GM19240 (cell line): ENCODE results near the gene HIP1.
"Not testable (repeated sequence)": the region's sequence is repeated elsewhere in the genome, so short reads cannot be mapped to it uniquely, and the experiment has no call there.

ENCODE experiments used
- DNase-seq: peaks from one replicate; pipeline ENCODE4 v3.0.0; 2011; ENCODE audit warnings: low spot score; ENCODE audit not compliant: insufficient read length

HIP1 gene

GRCh38 chr7:75738604-75738974, at the start of gene HIP1:
TSS of gene HIP1 (minus strand) at chr7:75738941. CDS start at chr7:75738920, 21 bp downstream.
- no peak for DNase-seq

GRCh38 chr7:75788154-75788847, 49.6 kb upstream of the HIP1 start:
- DNase-seq = not testable (repeated sequence)

GRCh38 chr7:75783058-75783457, 44.3 kb upstream of the HIP1 start:
- not testable (repeated sequence) for DNase-seq

DNA sequence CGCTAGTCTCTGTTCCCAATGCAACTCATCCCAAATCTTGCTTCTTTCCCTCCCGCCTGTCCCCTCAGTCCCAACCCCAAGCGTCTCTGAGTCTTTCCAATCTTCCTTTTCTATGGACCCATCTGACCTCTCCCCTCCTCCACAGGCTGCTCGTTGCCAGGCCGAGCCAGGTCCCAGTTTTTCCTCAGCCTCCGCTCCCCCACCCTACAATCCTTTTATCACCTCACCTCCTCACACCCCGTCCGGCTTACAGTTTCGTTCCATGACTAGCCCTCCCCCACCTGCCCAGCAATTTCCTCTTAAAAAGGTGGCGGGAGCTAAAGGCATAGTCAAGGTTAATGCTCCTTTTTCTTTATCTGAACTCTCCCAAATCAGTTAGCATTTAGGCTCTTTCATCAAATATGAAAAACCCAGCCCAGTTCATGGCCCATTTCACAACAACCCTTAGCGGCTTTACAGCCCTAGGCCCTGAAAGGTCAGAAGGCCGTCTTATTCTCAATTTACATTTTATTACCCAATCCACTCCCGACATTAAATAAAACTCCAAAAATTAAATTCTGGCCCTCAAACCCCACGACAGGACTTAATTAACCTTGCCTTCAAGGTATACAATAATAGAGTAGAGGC, 42.0 kb upstream of the HIP1 start:
- DNase-seq = not testable (repeated sequence)

GRCh38 chr7:75779516-75779915, 40.8 kb upstream of the HIP1 start:
- not testable (repeated sequence) for DNase-seq

GRCh38 chr7:75779035-75779434, 40.3 kb upstream of the HIP1 start:
- not testable (repeated sequence) for DNase-seq

GRCh38 chr7:75776295-75776971, 37.7 kb upstream of the HIP1 start:
- no peak for DNase-seq

- DNase-seq = not testable (repeated sequence)
Measured at GRCh38 chr7:75773958-75774357, 35.2 kb upstream of the HIP1 start.

GRCh38 chr7:75772081-75773077, 33.6 kb upstream of the HIP1 start, which contains the start of gene CCL26:
TSS of gene CCL26 (minus strand) at chr7:75772211. CDS start at chr7:75772176, 35 bp downstream.
- DNase-seq = no peak

DNA sequence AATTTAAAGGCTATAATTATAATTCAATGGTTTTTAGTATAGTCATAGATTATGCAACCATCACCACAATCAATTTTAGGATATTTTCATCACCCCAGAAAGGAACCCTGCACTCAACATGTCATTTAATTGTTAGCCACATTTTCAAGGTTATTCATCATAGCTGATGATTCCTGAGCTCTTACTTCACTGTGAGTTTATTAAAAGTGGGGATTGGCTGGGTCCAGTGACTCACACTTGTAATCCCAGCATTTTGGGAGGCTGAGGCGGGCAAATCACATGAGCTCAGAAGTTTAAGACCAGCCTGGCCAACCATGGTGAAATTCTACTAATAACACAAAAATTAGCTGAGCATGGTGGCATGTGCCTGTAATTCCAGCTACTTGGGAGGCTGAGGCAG, 32.5 kb upstream of the HIP1 start:
- no peak for DNase-seq

- peak; percentile 70 for DNase-seq
Measured at GRCh38 chr7:75762350-75762917, 23.7 kb upstream of the HIP1 start.

GRCh38 chr7:75761801-75762200, 23.1 kb upstream of the HIP1 start:
- not testable (repeated sequence) for DNase-seq

DNA sequence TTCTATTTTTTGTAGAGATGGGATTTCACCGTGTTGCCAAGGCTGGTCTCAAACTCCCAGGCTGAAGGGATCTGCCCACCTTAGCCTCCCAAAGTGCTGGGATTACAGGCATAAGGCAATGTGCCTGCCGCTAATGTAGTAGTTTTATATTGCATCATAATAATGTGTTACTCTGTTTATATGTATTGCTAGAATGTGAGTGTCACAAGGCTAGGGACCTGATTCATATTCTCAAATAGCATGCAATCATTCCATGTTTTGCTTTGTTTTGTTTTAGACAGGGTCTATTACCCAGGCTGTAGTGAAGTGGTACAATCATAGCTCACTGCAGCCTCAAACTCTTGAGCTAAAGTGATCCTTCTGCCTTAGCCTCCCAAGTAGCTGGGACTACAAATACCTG, 19.8 kb upstream of the HIP1 start:
- no peak for DNase-seq

- no peak for DNase-seq
Measured at GRCh38 chr7:75757860-75758259, 19.1 kb upstream of the HIP1 start.

DNA sequence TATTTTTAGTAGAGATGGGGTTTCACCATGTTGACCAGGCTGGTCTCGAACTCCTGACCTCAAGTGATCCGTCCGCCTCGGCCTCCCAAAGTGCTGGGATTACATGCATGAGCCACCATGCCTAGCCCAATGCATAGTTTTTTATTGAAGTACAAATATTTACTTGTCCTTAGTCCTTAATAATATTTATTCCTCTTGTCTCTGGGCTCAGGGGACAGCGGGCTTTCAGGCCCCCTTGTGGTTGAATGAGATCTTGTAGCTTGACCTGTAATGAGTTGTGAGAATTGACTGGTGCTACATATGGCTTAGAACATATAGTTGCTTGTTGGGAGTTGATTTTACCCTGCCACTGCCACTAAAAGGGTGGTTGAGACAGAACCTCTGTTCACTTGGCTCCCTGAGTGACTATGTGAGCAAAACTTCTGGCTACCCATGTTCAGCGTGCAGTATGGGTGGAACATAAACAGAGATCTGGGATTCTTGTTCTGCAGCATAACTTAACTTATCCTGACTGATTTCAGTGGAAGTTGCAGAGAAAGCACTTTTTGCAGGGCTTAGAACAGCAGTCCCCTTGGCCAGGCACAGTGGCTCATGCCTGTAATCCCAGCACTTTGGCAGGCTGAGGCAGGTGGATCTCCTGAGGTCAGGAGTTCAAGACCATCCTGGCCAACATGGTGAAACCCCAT, 18.4 kb upstream of the HIP1 start:
- DNase-seq = peak; percentile 36

DNA sequence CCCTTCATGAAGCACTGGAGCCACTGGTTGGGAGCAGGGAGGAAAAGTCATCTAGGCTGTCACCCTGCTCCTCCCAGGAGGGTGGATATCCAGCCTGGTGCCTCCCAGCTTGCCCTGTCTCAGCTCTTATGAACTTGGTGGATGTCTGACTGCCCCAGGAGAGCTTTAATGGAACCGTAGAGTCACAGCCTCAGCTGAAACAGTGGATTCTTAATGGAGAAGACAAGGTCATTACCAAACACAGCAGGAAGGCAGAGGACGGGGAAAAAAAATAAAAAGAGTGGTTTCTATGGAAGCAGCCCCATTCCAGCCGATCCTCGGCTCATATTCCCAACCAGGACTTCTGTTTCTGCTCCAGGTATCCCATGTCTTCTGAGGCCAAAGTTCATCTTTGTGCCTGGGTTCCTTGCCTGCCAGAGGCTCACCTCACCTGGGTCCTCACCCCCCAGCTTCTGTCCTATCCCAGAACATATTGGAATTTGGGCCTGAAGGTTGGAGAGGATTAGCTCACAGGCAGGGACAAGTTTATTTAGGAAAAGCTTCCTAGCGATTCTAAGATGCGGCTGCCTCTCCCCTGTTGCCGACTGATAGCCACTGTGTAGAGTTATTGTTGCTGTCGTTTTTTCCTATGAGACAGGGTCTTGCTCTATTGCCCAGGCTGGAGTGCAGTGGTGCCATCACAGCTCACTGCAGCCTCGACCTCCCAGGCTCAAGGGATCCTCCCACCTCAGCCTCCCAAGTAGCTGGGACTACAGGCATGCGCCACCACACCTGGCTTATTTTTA, 17.7 kb upstream of the HIP1 start:
- DNase-seq = no peak

- no peak for DNase-seq
Measured at GRCh38 chr7:75743455-75743859, 4.7 kb upstream of the HIP1 start.

DNA sequence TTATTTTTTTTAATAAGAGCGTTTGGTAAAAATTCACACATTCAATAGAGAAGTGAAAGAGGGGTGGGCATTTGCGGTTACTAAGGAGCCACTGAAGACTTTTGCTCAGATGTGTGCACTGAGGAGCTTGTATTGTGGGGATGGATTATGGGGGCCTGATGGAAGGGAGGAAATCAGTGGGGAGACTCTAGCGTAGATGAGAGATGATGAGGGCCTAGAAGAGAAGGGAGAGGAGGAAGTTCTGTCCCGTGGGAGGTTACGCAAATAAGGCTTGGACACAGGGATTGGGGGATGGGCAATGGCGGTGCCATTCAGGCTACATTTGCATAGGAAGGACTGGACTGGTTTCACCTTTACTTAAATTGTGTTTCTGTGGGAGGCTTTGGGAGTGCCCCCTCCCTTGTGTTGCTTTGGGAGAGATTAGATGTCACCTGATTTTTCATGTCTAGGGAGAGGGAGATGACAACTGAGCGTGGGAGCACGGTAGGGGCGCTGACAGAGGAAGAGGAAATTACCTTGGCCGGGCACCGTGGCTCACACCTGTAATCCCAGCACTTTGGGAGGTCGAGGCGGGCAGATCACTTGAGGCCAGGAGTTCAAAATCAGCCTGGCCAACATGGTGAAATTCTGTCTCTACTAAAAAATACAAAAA, 2.2 kb upstream of the HIP1 start:
- peak; percentile 16 for DNase-seq
